Measurements from ENCODE around the gene DUSP2. TPM values are rescaled to one million over a fixed set of nuclear protein-coding genes. Genes with fewer than 3 reads are reported as not detected.

Gene DUSP2
- total RNA-seq, 2 donors from 2014 or later: 1.7 to 1.9 TPM

DNA sequence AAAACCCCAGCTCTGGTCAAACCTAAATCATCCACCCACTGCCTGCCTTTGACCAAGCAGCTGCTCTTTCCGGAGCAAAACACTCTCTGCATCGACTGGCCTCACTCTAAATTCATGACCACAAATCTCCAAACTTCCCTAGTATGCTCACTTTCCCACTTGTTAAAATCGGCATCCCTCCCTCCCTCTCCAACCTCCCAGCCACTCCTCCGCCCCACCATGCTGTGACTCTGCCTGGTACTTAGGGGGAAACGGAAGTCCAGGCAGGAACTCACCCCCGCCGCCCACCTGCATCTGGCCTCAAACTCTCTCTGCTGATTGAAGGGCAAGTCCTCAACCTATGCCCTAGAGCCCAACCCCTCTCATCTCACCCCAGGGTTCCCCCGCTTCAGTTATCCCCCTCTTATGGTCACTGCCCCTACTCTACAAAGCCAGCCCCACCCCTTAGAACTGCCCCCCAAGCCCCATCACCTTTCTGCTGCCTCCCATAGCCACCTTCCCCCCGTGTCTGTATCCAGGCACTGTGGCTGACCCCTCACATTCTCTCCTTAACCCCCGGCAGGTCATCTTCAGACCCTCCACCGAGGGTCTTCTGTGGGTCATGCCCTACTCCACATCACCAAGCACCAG, 25.0 kb downstream of the DUSP2 start:
- ATAC-seq (no peak), DNase-seq (no peak)
- intact Hi-C loops (cut with DNase I, micrococcal nuclease): no loop called here

DNA sequence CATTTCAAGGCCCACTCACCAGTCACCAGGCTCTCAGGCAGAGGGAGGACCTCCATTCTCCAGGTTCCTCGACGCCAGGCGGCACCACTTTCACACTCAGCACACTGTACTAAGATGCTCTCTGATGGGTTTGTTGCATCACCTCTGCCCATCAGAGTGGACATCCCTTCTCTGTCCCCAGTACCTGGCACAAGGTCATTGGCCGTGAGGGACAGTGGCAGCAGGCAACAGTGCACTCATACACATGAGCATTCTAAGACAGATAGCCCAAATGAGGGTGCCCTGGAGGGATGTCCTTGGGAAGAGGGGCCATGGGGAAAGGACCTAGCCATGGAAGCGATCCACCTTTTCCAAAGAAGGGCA, 25.9 kb downstream of the DUSP2 start:
- ATAC-seq: no peak
- intact Hi-C loops (cut with DNase I, micrococcal nuclease): no loop called here
- no peak for DNase-seq

DNA sequence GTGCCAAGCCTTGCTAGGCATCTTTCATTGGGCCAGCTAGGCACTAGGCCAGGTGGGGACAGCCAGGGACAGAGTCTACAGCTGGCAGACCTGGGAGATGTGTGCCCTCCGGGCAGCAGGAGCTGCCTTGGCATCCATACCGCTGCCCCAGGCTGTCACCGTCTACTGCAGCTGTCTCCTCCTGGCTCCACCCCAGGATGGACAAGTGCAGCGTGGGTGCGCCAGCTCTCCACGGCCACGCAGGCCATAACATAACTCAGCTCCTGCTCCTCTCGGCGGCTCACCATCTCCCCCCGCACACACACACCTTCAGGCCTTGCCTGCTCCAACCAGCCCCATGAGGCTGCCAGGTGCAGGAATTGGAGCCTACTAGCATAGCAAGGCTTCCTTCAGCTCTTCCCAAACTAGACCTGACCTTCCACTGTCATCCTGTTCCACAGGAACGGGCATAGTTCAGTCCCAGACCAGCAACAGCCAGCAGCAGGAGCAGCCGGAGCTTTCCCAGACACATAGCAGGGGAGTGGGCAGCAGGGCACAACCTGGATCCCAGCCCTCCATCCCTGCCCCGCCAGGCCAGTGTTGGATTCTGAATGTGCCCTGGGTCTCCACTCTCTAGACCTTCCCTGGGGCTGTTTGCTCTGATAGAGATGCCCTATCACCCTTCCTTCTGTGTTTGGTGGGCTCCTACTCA, 26.4 kb downstream of the DUSP2 start:
- no peak for ATAC-seq
- intact Hi-C loops (cut with DNase I, micrococcal nuclease): no loop called here
- peak in 1 of 2 donors; percentile 21 for DNase-seq

DNA sequence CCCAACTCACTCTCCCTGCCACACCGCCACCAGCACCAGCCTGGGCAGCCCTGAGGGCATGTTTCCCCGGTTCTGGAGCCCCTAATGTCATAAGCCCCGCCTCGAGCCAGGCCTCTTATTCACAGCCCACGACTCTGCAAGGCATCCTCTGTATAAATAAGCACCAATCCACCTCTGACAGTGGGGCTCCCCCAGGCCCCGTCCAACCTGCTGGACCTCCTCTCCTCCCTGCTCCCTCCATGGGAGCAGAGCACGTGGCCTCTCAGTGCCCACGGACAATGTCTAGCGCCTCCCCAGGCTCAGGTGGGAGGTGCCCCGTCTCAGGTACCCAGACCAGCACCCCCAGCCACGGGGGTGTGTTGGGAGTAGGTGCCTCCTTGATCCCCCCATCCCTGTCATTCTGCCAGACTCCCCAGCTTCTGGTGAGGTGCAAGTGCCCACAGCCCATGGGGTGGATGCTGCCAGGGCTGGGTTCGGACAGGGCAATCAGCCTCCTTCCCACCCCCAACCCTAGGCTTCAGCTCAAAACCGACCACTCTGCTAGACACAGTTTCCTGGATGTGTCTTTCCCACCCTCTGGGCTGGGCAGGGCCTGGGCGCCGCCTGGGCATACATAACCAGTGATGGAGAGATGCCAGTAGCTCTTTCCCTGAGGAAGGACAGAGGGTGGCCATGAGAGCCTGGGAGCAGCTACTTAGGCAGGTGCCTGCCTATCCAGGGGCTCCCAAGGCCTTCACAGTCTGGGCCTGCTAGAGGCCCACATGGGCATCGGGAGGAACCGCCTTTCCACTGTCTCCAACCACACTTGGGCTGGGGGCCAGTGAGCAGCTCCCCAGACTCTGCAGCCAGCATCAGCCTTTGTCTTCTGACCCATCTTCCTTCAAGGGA, 27.3 kb downstream of the DUSP2 start:
- DNase-seq (peak in 1 of 2 donors; percentile 28), ATAC-seq (peak; percentile 14)
- intact Hi-C loops (cut with DNase I, micrococcal nuclease): no loop called here

DNA sequence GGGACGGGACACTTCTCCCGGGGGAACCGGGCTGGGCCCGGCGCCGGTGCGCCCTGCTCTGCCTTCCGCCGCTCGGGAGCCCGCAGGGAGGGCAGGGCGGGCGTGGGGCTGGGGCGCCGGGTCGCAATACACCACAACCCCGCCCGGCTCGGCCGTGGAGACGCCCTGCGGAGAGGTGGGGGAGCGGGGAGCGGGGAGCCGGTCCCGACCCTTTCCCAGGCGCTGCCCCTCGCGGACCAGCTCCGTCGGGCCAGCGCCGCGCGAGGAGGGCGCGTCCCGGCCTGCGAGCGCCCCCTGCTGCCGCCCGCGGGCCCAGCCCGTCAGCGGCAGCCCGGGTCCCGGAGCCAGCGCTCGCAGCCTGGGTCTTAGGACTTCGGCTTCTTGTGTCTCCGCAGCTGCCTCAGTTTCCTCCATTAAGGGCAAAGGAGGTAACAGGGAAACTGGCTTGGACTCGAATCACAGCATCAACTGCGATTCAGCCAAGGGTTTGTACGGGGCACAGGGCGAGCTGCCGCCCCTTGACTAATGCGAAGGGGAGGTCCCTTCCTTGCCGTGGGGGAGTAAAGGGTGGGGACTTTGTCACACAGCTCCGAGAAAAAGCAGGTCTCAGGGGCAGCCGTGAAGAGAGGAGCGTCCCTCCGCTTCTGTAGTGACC, 28.2 kb downstream of the DUSP2 start:
- intact Hi-C loops (cut with DNase I, micrococcal nuclease): no loop called here
- ATAC-seq (peak; percentile 83), DNase-seq (peak; percentile 22 to 71)

DNA sequence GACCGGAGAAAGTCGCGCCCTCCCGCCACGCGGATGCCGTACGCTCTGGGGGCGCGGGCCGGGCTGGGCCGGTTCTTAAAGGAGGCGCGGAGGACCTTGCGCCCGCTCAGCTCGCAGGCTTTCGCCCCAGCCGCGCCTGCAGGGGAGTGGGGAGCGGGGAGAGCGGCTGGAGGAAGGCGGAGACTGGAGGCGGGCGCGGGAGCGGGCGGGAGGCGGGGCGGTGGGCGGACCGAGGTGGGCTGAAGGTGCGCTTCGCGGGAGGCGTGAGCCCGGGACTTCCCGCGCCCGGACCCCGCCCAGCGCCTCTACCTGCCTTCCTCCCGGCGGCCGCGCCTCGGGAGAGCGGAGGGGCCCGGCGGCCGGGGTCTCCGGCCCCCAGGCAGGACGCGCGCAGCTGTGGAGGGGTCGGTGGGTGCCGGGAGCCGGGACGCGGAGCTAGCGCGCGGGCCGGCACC, 28.8 kb downstream of the DUSP2 start, which contains the start of gene ADRA2B:
TSS of gene ADRA2B (minus strand) at position 148 of the 455 bp plus-strand sequence. CDS start 422 bp downstream, outside the sequence.
- ATAC-seq: peak; percentile 91
- peak; percentile 79 to 91 for DNase-seq
- intact Hi-C loops (cut with DNase I, micrococcal nuclease): no loop called here

DNA sequence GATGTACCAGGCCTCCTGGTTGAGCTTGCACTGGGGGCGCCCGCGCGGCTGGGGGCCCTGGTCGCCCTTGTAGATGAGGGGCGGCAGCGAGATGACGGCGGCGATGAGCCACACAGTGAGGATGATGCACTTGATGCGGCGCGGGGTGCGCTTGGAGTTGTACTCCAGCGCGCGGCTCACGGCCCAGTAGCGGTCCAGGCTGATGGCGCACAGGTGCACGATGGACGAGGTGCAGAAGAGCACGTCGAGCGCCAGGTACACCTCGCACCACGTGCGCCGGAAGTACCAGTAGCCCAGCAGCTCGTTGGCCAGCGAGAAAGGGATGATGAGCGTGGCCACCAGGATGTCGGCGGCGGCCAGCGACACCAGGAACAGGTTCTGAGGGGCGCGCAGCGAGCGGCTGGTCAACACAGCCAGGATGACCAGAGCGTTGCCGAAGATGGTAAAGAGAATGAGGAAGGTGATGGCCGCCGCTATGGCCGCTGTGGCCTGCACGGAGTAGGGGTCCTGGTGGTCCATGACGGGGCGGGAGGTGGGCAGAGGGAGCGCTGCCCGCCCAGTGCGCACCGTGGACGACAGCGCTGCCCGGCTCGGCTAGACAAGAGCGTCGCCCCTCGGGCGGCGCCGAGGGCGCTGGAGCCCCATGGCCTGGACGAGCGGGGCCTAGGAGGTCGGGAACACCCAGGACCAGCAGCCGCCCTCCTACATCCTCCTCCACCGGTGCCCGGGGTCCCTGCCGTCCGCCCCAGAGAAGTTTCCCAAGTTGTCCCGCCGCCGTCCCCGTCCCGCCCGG, 29.4 kb downstream of the DUSP2 start:
- no peak for ATAC-seq
- intact Hi-C loops (cut with DNase I, micrococcal nuclease): no loop called here
- DNase-seq: peak in 1 of 2 donors; percentile 21

DNA sequence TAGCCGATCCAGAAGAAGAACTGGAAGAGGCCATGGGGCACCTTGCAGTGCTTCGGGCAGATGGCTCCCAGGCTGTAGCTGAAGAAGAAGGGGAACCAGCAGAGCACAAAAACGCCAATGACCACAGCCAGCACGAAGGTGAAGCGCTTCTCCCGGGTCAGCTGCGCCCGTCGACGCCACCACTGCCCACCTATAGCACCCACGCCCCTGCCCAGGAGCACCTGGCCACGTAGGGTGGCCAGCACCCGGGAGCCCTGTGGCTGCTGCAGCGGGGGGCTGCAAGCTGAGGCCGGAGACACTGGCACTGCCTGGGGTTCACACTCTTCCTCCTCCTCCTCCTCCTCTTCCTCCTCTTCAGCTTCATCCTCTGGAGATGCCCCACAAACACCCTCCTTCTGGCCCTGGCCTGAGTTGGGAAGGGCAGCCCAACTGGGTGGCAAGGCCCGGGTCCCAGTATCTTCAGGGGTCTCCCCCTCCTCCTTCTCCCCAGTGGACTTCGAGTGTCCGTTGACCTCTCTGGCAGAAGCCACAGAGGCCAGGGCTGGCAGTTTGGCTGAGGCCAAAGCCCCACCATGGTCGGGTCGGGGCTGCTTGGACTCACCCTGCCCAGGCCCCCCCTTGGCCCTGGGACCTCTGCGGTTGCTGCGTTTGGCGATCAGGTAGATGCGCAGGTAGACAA, 30.2 kb downstream of the DUSP2 start:
- intact Hi-C loops (cut with DNase I, micrococcal nuclease): no loop called here
- ATAC-seq (no peak), DNase-seq (peak in 1 of 2 donors; percentile 15)

DNA sequence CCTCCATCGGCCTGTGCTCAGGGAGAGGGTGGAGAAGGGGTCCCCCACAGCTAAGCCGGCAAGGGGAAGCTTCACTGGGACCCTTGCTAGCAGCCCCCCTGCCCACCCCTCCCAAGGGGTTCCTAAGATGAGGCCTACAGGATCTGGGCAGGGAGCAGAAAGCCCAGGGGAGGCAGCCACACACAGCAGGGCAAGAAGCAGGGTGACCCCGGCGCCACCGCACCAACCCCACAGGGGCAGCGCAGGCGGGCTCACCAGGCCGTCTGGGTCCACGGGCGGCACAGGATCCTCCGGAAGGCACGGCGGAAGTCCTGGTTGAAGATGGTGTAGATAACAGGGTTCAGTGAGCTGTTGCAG, 30.7 kb downstream of the DUSP2 start:
- ATAC-seq (no peak), DNase-seq (no peak)
- intact Hi-C loops (cut with DNase I, micrococcal nuclease): no loop called here

DNA sequence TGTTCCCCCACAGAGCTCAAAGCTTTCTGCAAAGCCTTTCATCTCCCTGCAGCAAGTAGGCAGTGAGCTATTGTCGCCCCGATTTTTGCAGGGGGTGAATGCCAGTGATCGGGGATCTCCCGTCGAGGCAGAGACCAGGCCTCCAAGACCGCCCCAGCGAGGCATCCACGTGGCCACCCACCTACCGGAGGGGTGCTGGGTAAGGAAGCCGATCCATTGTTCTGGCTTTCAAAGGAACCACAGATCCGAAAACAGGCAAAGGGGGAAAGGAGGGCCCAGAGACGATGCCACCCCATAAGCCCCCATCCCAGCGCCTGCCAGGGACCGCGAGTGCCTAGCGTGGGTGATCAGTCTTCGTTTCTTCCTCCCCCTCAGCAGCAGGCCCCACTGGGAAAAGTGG, 31.3 kb downstream of the DUSP2 start:
- ATAC-seq (no peak), DNase-seq (no peak)
- intact Hi-C loops (cut with DNase I, micrococcal nuclease): no loop called here

DNA sequence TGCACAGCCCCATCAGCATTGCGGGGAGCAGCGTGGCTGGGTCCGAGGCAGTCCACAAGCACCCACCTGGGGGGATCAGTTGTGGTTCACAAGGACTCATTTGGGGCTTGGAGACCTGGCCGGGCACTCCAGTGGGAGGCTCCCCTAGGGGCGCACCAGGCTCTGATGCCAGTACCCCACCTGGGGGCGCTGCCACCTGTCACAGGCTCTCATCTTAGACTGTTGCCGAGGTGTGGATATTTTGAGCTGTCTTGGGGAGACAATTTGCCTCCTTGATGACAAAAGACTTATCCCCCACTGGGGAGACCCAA, 31.9 kb downstream of the DUSP2 start:
- intact Hi-C loops (cut with DNase I, micrococcal nuclease): no loop called here
- DNase-seq: no peak
- no peak for ATAC-seq

DNA sequence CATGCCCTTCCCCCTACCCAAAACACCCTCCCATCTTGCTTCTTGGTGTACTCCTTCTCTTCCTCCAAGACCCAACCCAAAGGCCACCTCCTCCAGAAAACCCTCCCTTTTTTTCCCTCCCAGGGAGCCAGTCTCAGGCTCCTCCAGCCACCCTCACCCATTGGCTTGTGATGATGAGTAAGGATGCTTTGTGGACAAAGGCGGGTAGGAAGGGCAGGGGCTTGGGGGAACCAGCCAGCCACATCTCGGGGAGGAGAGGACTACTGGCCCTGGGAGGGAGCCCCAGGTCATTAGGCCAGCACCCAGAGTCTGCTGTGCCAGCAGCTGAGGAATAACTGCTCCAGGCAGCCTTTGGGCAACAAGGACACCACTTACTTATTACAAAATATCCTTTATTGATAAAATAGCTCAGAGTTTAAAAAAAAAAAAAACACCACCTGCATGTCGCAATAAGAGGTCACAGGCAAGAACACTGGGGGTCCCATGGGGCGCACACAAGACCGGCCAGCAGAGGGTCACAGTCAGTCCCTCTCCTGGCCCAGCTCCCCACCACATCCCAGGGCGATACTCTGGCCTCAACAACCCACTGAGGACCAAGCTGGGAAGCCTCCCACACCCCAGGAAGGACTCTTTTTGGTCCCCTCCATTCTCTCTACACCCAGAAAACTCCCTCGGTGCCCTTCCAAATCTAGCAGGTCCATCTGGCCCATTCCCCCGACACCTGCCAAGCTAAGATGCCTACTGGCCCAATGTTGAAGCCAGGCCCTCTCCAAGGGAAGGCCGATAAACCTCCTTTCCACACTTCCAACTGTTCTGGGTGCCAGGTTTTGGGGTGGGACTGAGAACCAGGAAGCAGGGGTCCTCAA, 32.5 kb downstream of the DUSP2 start:
- intact Hi-C loops (cut with DNase I, micrococcal nuclease): no loop called here
- DNase-seq (no peak), ATAC-seq (no peak)

DNA sequence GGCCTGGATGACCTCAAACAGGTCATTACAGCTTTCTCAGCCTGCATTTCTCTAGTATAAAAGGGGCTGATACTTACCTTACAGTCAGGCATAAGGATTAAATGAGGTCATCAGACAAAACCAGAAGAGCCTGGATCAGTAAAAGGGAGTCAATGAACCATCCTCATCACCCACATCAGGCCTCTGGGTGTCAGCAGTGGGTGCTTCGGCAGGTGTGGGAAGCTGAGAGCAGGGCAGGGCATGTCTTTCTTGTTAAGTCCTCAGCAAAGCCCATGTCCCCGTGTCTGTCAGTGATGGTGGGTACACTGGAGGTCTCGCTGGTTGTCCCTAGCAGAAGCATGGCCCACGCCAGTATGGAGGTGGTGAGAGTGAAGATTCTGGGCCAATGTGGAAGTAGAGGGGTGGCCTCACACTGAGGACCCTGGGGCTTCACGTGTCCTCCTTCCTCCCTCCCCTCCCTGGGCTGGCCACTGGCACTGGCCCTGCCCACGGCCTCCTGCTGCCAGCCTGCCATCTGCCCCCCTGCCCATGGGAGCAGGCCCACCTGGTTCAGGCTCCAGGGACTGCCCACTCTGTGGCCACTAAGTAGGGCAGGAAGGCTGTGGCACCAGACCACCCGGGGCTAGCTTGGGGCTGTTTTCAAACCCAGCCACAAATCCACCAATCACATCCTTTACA, 33.3 kb downstream of the DUSP2 start:
- intact Hi-C loops (cut with DNase I, micrococcal nuclease): no loop called here
- ATAC-seq: no peak
- peak in 1 of 2 donors; percentile 15 for DNase-seq

DNA sequence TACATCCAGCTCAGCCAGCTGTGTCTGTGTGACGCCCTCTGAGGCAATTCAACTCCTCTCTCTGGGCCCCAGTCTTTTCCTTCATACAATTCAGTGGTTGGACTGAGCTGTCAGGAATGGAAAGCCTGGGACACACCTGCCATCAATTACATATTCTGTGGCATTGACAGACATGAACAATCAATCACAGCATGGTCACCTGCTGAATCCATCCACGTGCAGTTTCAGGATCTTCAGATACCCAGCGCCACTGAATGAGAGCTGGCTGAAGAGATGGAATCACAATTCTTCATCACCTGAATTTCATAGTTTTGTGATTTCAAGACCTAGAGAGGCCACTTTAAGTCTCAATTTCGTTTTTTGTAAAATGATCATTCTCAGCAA, 34.0 kb downstream of the DUSP2 start:
- peak in 1 of 2 donors; percentile 17 for DNase-seq
- no peak for ATAC-seq
- intact Hi-C loops (cut with DNase I, micrococcal nuclease): no loop called here

DNA sequence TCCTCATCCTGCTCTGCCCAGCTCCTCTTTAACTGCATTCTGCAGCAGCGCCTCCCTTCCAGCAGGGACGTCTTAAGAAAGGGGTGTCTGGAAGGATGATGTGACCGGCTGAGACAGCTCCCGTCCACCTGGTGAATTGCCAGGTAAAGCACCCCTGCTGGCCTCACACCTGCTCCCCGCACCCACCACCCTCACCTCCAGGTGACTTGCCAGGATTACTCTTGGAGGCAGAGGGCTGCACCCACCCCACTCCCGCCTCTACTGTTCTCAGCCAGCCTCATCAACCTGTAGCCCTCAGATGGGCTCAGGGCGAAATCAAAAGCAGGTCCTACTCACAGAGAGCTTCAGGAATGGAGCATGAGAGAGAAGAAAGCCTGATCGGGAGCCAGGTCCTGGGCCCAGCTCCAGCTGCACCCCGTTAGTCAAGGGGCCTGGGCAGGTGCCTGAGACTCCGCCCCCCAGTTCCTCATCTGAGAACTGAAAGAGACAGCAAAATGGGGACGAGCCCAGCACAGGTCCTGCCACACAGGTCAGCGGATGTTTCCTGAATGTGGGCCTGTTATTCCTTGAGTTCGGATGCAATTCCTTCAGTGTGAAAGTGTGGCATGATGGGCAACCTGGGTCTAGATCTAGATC, 34.5 kb downstream of the DUSP2 start:
- DNase-seq: peak in 1 of 2 donors; percentile 13
- no peak for ATAC-seq
- intact Hi-C loops (cut with DNase I, micrococcal nuclease): no loop called here

DNA sequence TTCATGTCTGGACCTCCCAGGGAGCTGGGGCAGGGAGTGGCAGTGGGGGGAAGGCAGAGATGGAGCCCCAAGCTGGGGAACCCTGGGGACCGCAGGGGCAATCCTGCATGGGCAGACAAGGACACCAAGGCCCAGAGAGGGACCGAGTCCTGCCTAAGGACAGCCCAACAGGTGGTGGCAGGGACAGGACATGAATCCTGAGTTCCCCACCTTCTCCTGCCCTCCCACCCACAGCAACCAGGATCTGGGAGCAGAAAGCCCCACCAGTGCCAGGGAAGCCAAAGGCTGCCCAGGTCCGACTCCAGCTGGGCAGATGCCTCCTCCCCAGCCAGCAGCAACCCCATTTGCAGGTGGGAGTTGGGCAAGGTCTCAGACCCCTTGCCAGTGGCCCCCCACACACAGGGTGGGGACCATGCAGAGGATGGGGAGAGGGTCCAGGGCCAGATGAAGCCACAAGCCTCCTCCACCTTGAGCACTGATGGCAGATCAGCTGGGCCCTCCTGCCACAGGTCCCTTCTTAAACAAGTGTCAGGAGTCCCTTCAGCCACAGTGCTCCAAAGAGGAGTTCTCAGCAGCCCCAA, 35.2 kb downstream of the DUSP2 start:
- DNase-seq: peak in 1 of 2 donors; percentile 9
- ATAC-seq: no peak
- intact Hi-C loops (cut with DNase I, micrococcal nuclease): no loop called here
